Body of pancreas (tissue), 4 donors: ENCODE results near the gene TTLL11.

Experiments
- CTCF ChIP-seq, 7 experiments: fragments of 450-650 bp in 4 of 7; fragments of 200-600 bp in 3 of 7; sonication (generic) in 3 of 7; IDR thresholded peaks; one replicate each; pipeline ENCODE4 v1.5.1; 2016 to 2019; ENCODE audit warnings: antibody characterized with exemption in 7 of 7
- POLR2A ChIP-seq, 3 donors: fragments of 450-650 bp; IDR thresholded peaks; one replicate each; pipeline ENCODE4 v1.6.1; 2016; ENCODE audit warnings: antibody characterized with exemption in 3 of 3, mild to moderate bottlenecking in 2 of 3

DNA sequence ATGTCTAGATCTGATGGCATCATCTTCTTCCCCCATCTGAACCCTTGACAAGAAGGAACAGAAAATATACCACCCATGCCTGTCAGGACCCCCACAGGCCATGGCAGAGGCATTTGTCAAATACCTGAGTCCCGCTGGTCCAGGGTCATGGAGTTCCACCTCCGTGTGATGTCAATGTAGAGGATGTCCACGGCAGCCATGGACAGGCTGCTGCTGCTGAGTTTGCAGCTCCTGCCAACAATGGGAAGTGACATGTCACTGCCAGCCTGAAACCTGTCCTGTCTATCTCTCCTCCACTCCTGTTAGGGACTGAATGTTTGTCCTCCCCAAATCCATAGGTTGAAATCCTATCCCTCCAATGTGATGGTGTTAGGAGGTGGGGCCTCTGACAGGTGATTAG, 232.9 kb downstream of the TTLL11 start:
- TF ChIP-seq POLR2A (IDR thresholded peaks at IDR 0.05), result no peak
- no peak for TF ChIP-seq CTCF (IDR thresholded peaks at IDR 0.05)
